HG02884 (cell line): Measurements from ENCODE around the gene CCDC197.

Source experiments
- ATAC-seq: cut with Tn5 transposase; IDR thresholded peaks from one replicate; pipeline ENCODE4 v1.9.1; 2021; ENCODE audit warnings: mild to moderate bottlenecking, moderate library complexity; ENCODE audit not compliant: unreplicated experiment

The CCDC197 gene

GRCh38 chr14:93997082-93997481 is at the start of gene CCDC197:
TSS of gene CCDC197 (plus strand) at chr14:93997301. CDS start at chr14:93998132, 831 bp downstream.
- ATAC-seq, result no peak

DNA sequence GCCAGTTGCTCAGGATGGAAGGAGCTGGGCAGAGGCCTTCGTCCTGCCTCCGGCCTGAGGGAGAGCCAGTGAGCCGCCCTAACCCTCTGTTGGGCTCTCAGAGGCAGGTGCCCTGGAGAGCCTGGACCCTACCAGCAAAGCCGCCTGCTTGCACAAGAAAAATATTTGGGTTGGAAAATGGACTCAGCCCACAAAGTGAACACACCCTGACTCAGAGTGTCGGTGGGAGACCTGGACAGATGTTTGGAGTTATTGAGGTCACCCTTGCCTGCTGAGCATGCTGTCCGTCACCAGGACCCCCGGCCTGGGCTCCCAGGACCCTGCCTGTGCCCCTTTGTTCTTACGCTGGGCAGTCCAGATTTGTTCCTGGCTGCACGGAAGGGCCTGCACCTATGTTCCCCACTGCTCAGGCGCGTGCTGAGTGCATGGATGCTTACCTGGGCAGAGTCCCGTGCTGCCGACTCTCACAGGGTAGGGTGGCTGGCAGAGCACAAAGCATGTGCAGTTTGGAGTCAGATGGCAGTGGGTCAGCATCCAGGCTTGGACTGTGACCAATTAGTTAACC is 47.5 kb upstream of the CCDC197 start:
- ATAC-seq, result no peak

- ATAC-seq, result no peak
Observed at GRCh38 chr14:93950948-93951634, 46.0 kb upstream of the CCDC197 start.

- no peak for ATAC-seq
Observed at GRCh38 chr14:93951635-93952540, 45.2 kb upstream of the CCDC197 start.

DNA sequence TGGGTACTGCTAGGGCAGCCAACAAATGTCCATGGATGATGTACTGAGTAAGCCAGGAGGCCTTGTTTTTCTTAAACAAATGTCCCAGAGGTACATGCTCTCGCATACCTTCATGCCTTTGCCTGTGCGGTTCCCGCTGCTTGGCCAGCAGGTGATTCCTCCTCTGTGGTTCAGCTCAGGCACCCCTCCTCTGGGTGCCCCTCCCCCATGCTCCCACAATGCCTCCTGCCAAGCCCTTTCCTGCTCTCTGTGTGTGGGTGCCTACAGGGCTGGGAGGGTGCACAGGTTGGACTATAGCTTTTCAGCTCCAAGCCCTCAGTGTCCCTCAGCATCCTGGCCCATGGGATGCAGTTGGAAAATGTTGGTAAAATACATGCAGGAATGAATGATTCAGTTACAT is 44.3 kb upstream of the CCDC197 start:
- no peak for ATAC-seq

DNA sequence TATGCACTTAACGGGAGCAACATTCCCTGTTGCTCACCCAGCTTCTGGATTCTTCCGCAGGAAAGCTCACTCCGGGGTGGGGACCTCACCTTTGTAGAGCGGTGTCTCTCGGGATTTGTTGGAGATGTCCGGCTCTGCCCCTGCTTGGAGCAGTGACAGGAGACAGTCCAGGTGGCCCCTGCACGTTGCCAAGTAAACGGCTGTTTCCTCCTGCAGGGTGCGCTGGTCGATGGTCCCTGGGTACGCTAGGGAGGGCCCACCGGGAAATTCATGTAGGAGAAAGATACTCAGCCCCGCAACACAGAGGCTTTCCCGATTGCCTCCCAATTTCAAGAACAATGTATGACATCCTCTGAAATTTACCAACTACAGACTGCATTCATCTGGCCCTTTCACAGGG is 43.8 kb upstream of the CCDC197 start:
- no peak for ATAC-seq

DNA sequence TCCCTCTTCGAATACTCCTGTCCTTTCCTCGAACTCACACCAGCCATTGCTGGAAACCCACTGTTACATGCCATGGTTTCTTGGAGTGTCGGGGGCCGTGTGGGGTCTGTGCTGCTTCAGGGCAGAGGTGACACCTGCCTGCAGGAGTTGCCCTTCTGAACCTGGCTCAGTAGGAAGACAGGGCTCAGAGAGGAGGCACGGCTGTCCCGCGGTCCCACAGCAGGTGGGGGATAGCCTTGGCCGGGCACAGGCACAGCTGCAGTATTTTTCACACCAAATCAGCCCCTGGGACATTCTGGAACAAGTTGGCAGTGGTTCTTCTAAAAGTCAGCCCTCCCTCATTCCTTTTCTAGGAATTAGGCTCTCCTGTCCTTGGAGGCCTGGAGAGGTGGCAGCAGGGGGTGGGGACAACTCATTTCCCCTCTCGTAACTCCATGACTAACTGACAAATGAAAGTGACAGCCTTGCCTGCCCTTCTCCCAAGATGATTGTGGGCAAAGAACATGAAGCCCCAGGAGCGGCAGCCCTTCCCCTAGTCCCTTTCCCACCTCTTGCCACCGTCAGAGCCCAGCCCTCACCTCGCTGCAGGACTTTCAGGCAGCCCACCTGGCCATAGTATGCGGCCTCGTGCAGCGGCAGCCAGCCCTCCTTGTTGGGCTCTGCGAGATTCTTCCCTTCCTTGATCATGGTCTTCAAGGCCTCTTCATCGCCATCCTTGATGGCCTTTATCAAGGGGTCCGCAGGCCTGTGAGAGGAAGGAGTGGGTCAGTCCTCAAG is 43.2 kb upstream of the CCDC197 start:
- no peak for ATAC-seq

- no peak for ATAC-seq
Observed at GRCh38 chr14:93954516-93954830, 42.6 kb upstream of the CCDC197 start.

GRCh38 chr14:93954900-93955849 is 41.9 kb upstream of the CCDC197 start:
- no peak for ATAC-seq

DNA sequence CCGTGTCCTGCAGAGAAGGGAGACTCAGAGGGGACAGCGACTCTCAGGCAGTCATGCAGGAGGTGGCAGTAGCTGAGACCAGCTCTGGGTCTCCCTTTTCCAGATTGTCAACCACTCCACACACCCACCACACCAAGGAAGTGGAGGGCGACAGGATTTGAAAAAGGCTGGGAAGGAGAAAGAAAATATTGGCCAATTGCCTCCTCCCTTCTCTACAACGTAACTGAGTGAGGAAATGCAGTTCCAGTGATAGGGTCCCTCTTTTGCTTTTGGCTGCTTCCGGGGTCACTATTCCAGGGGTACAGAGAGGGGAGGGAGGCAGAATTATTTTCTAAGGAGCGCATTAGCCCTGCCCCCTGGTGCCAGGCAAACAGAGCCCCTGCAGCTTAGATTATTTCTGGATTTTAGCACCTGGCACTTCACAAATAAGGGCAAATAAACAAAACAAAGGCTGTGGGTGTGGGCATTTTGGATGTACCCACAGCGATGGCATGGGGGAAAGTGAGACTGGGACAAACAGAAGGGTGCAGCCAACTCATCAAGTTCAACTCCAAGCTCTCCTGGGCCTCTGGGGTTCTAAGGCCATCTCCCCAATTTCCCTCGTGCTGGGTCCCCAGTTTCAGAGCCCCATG is 41.1 kb upstream of the CCDC197 start:
- ATAC-seq, result no peak

GRCh38 chr14:93956514-93957332 is 40.4 kb upstream of the CCDC197 start:
- no peak for ATAC-seq

- ATAC-seq, result no peak
Observed at GRCh38 chr14:93957333-93957710, 39.8 kb upstream of the CCDC197 start.

- ATAC-seq, result no peak
Observed at GRCh38 chr14:93957751-93958566, 39.1 kb upstream of the CCDC197 start.

- no peak for ATAC-seq
Observed at GRCh38 chr14:93958567-93959238, 38.4 kb upstream of the CCDC197 start.

GRCh38 chr14:93959239-93960107 is 37.6 kb upstream of the CCDC197 start:
- ATAC-seq, result peak; percentile 67

- ATAC-seq, result no peak
Observed at GRCh38 chr14:93960108-93960475, 37.0 kb upstream of the CCDC197 start.
